Measurements from ENCODE around the gene PCDHB5. TPM values are rescaled to one million over a fixed set of nuclear protein-coding genes. Genes with fewer than 3 reads are reported as not detected.

Gene PCDHB5
- total RNA-seq, 2 experiments from 2014 or later = not detected

- Mint-ChIP-seq H3K27me3 (peaks cover 44% of the 10 kb centered on the region), H3K27ac (no peak within 1 kb of the TSS), H3K9me3 (peaks cover 22% of the 10 kb centered on the region), H3K36me3 (peaks cover 6% of the 10 kb centered on the region), H3K4me3 (peak within 1 kb of the TSS; percentile 8), H3K4me1 (ENCODE audit: low read depth) (peaks cover 6% of the 10 kb centered on the region)
- CTCF ChIA-PET = interaction anchor here (0.6 to 2.5 kb wide), 16 partner anchors 10 to 1274 kb away, joined by 3 to 12 read pairs (median 3); partner anchors contain the start of genes PCDHB11, PCDHB7, PCDHGB3 and TAF7
- POLR2A ChIA-PET = no interaction called here
- intact Hi-C loops (cut with micrococcal nuclease) = no loop called here
- peak; percentile 56 for DNase-seq
Observed at GRCh38 chr5:141186897-141187512, 52.0 kb downstream of the PCDHB5 start, which contains the start of gene PCDHB9. TSS of gene PCDHB9 (plus strand) at chr5:141187161. CDS start at chr5:141187319, 158 bp downstream.

Other genes starting within 250 kb of the PCDHB5 start
- gene PCDHAC1, start 208.9 kb upstream of the PCDHB5 start, total RNA-seq = not detected
- not detected for gene PCDHAC2, start 168.7 kb upstream of the PCDHB5 start, total RNA-seq
- not detected for gene PCDHB1, start 83.8 kb upstream of the PCDHB5 start, total RNA-seq
- gene PCDHB2, start 40.6 kb upstream of the PCDHB5 start, total RNA-seq = under 1 TPM in 1 of 2 experiments, not detected in 1; 0.17 TPM
- not detected for gene PCDHB3, start 34.7 kb upstream of the PCDHB5 start, total RNA-seq
- not detected for gene PCDHB4, start 13.4 kb upstream of the PCDHB5 start, total RNA-seq
- not detected for gene PCDHB6, start 14.9 kb downstream of the PCDHB5 start, total RNA-seq
- not detected for gene PCDHB7, start 37.4 kb downstream of the PCDHB5 start, total RNA-seq
- not detected for gene PCDHB8, start 42.6 kb downstream of the PCDHB5 start, total RNA-seq
- gene PCDHB16, start 47.2 kb downstream of the PCDHB5 start, total RNA-seq = not detected
- gene PCDHB9, start 52.0 kb downstream of the PCDHB5 start, total RNA-seq = not detected
- gene PCDHB10, start 57.1 kb downstream of the PCDHB5 start, total RNA-seq = not detected
- gene PCDHB11, start 64.4 kb downstream of the PCDHB5 start, total RNA-seq = not detected
- gene PCDHB12, start 73.5 kb downstream of the PCDHB5 start, total RNA-seq = not detected
- not detected for gene PCDHB13, start 78.7 kb downstream of the PCDHB5 start, total RNA-seq
- not detected for gene PCDHB14, start 88.1 kb downstream of the PCDHB5 start, total RNA-seq
- not detected for gene PCDHB15, start 110.2 kb downstream of the PCDHB5 start, total RNA-seq
- gene SLC25A2, start 168.8 kb downstream of the PCDHB5 start, total RNA-seq = under 1 TPM; 0.19 to 0.31 TPM
- gene TAF7, start 185.6 kb downstream of the PCDHB5 start, total RNA-seq = 10 to 100 TPM; 54.6 to 55.5 TPM
- gene PCDHGA1, start 195.3 kb downstream of the PCDHB5 start, total RNA-seq = not detected
- not detected for gene PCDHGA2, start 203.6 kb downstream of the PCDHB5 start, total RNA-seq
- not detected for gene PCDHGA3, start 208.6 kb downstream of the PCDHB5 start, total RNA-seq
- gene PCDHGB1, start 214.9 kb downstream of the PCDHB5 start, total RNA-seq = not detected
- under 1 TPM; 0.07 to 0.12 TPM for gene PCDHGA4, start 219.8 kb downstream of the PCDHB5 start, total RNA-seq
- gene PCDHGB2, start 224.8 kb downstream of the PCDHB5 start, total RNA-seq = under 1 TPM; 0.10 to 0.19 TPM
- not detected for gene PCDHGA5, start 229.0 kb downstream of the PCDHB5 start, total RNA-seq
- gene PCDHGB3, start 235.0 kb downstream of the PCDHB5 start, total RNA-seq = under 1 TPM in 1 of 2 experiments, not detected in 1; 0.10 TPM
- under 1 TPM; 0.05 to 0.10 TPM for gene PCDHGA6, start 238.7 kb downstream of the PCDHB5 start, total RNA-seq
- gene PCDHGA7, start 247.5 kb downstream of the PCDHB5 start, total RNA-seq = under 1 TPM in 1 of 2 experiments, not detected in 1; 0.07 TPM

Measured in activated CD4-positive, alpha-beta memory T cell treated with anti-CD3 and anti-CD28 coated beads for 36 hours (primary cell).